ENCODE data around the gene BRSK2. TPM values are rescaled to one million over a fixed set of nuclear protein-coding genes. Genes with fewer than 3 reads are reported as not detected.

Gene BRSK2
- total and polyA plus RNA-seq, 2 experiments from 2014 or later, result 4.7 to 13.6 TPM

- Histone ChIP-seq H3K4me3 (no peak overlapping the region), H3K4me2 (no peak overlapping the region), H3K9me3 (ENCODE audit: low read depth) (no peaks in the 10 kb centered on the region), H2AFZ (no peak overlapping the region), H3K79me2 (peaks cover 57% of the 10 kb centered on the region), H3K36me3 (replicated peaks; ENCODE audit: insufficient read depth, low read depth) (no peaks in the 10 kb centered on the region), H3K27ac (no peak overlapping the region), H3K27me3 (no peaks in the 10 kb centered on the region), H4K20me1 (ENCODE audit: insufficient read depth, poor library complexity, severe bottlenecking) (peaks cover 56% of the 10 kb centered on the region), H3K9me2 (replicated peaks; ENCODE audit: insufficient read depth) (no peaks in the 10 kb centered on the region), H3K4me1 (ENCODE audit: insufficient read depth) (no peaks in the 10 kb centered on the region)
- TF ChIP-seq EZH2 (IDR thresholded peaks at IDR 0.05; ENCODE audit: borderline replicate concordance) (no peak), EZH2phosphoT487 (IDR thresholded peaks at IDR 0.05; ENCODE audit: low read depth, severe bottlenecking, unreplicated experiment) (no peak), CTCF (IDR thresholded peaks at IDR 0.05; ENCODE audit: poor library complexity) (no peak)
- DNase-seq (ENCODE audit: low spot score), result no peak
- WGBS (ENCODE audit: low lambda C conversion rate, missing lambda C conversion rate), result 95% methylated on average over 14 of the region's 14 CpGs
Measured at GRCh38 chr11:1499899-1500298, 110.2 kb downstream of the BRSK2 start.

- 95% methylated on average over 27 of the region's 28 CpGs for WGBS (ENCODE audit: low lambda C conversion rate, missing lambda C conversion rate)
- no peaks in the 10 kb centered on the region for H3K9me2 ChIP-seq (replicated peaks; ENCODE audit: insufficient read depth)
- H4K20me1 ChIP-seq (ENCODE audit: insufficient read depth, poor library complexity, severe bottlenecking), result peaks cover 61% of the 10 kb centered on the region
- no peak overlapping the region for H2AFZ ChIP-seq
- DNase-seq (ENCODE audit: low spot score), result no peak
- H3K4me2 ChIP-seq, result no peak overlapping the region
- no peaks in the 10 kb centered on the region for H3K36me3 ChIP-seq (replicated peaks; ENCODE audit: insufficient read depth, low read depth)
- no peaks in the 10 kb centered on the region for H3K9me3 ChIP-seq (ENCODE audit: low read depth)
- H3K27ac ChIP-seq, result no peak overlapping the region
- H3K4me1 ChIP-seq (ENCODE audit: insufficient read depth), result no peaks in the 10 kb centered on the region
- no peak overlapping the region for H3K4me3 ChIP-seq
- peaks cover 57% of the 10 kb centered on the region for H3K79me2 ChIP-seq
- no peak for TF ChIP-seq CTCF (IDR thresholded peaks at IDR 0.05; ENCODE audit: poor library complexity)
- no peak for TF ChIP-seq EZH2phosphoT487 (IDR thresholded peaks at IDR 0.05; ENCODE audit: low read depth, severe bottlenecking, unreplicated experiment)
- TF ChIP-seq EZH2 (IDR thresholded peaks at IDR 0.05; ENCODE audit: borderline replicate concordance), result no peak
- H3K27me3 ChIP-seq, result no peaks in the 10 kb centered on the region
Measured at GRCh38 chr11:1500466-1501420, 111.0 kb downstream of the BRSK2 start.

- Histone ChIP-seq H3K79me2 (peaks cover 57% of the 10 kb centered on the region), H3K4me2 (no peak overlapping the region), H2AFZ (no peak overlapping the region), H3K4me3 (no peak overlapping the region), H3K9me2 (replicated peaks; ENCODE audit: insufficient read depth) (no peaks in the 10 kb centered on the region), H3K27ac (no peak overlapping the region), H3K4me1 (ENCODE audit: insufficient read depth) (no peaks in the 10 kb centered on the region), H3K9me3 (ENCODE audit: low read depth) (no peaks in the 10 kb centered on the region), H3K27me3 (no peaks in the 10 kb centered on the region), H3K36me3 (replicated peaks; ENCODE audit: insufficient read depth, low read depth) (no peaks in the 10 kb centered on the region), H4K20me1 (ENCODE audit: insufficient read depth, poor library complexity, severe bottlenecking) (peaks cover 59% of the 10 kb centered on the region)
- 96% methylated on average over 22 of the region's 25 CpGs for WGBS (ENCODE audit: low lambda C conversion rate, missing lambda C conversion rate)
- TF ChIP-seq EZH2 (IDR thresholded peaks at IDR 0.05; ENCODE audit: borderline replicate concordance) (no peak), CTCF (IDR thresholded peaks at IDR 0.05; ENCODE audit: poor library complexity) (no peak), EZH2phosphoT487 (IDR thresholded peaks at IDR 0.05; ENCODE audit: low read depth, severe bottlenecking, unreplicated experiment) (no peak)
- DNase-seq (ENCODE audit: low spot score), result no peak
Measured at GRCh38 chr11:1501421-1502167, 111.9 kb downstream of the BRSK2 start.
